Epithelial cell of proximal tubule (primary cell): ENCODE measurements around the gene SRCAP. TPM values are rescaled to one million over a fixed set of nuclear protein-coding genes. Genes with fewer than 3 reads are reported as not detected.
A peak's percentile ranks its signal among the peaks of the same experiment; 100 is the strongest.
"Not testable (repeated sequence)": the region's sequence is repeated elsewhere in the genome, so short reads cannot be mapped to it uniquely, and the experiment has no call there.

Experiments
- DNase-seq: peaks from one replicate; pipeline ENCODE4 v3.0.0-alpha.2; 2011; ENCODE audit warnings: low read depth
- H3K4me3 ChIP-seq: 2 replicates; pipeline ENCODE4 v1.5.1; 2011; ENCODE audit warnings: low read depth, mild to moderate bottlenecking, low read length
- total RNA-seq: library from RNA; depleted of rRNA; stranded (reverse); fragments of >200 nt; gene quantifications from 2 replicates; pipeline ENCODE4 v1.2.3, GENCODE V29; 2015
- TF ChIP-seq, protein P1 (sequence below): conservative IDR thresholded peaks from 2 replicates; pipeline ENCODE4 v1.5.1; 2012; ENCODE audit warnings: low read depth, mild to moderate bottlenecking, low read length

Gene SRCAP
- total RNA-seq, 1 donor from 2014 or later = 11.8 TPM

DNA sequence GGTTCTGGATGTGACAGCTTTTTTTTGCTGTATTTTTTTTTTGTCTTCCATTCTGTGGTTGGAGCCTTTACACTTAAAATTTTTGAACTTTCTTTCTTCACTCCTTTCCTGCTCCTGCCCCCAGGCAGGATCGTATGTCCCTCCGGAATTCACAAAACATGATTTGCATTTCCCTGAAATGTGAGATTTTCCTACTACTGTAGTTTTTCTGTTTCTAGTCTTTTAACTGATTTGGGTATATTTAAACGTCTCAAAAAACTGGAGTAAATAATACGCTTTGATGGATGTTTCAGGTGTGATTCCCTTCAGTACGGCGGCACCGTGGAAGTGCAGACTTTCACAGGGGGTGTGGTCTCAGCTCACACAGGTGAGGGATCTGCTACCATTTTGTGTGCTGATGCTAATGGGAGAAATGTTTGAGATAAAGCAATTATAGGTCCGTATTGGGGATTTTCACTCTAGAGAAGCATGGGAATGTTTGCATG, 686 bp downstream of the SRCAP start:
- DNase-seq = no peak
- TF ChIP-seq, protein P1, sequence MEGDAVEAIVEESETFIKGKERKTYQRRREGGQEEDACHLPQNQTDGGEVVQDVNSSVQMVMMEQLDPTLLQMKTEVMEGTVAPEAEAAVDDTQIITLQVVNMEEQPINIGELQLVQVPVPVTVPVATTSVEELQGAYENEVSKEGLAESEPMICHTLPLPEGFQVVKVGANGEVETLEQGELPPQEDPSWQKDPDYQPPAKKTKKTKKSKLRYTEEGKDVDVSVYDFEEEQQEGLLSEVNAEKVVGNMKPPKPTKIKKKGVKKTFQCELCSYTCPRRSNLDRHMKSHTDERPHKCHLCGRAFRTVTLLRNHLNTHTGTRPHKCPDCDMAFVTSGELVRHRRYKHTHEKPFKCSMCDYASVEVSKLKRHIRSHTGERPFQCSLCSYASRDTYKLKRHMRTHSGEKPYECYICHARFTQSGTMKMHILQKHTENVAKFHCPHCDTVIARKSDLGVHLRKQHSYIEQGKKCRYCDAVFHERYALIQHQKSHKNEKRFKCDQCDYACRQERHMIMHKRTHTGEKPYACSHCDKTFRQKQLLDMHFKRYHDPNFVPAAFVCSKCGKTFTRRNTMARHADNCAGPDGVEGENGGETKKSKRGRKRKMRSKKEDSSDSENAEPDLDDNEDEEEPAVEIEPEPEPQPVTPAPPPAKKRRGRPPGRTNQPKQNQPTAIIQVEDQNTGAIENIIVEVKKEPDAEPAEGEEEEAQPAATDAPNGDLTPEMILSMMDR = no peak
- peak overlapping the region; percentile 97 for H3K4me3 ChIP-seq

DNA sequence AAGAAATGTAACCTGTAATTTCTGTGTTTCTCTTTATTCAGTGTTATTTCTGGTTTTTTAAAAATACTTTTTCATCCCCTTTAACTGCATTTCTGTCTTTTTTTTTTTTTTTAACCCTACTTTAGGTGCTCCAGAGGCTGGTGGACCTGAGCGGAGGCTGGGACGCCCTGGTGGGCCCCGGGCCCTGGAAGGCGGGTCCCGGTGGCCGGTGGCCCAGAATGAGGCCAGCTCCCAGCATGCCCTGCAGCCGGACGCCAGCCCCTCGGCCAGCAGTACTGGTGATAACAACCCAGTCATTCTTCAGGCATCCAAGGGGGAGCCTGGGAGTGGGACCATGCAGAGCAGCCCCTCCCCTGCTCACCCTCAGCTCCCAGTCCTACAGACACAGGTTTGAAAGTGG, 1.5 kb downstream of the SRCAP start:
- TF ChIP-seq, protein P1 = no peak
- DNase-seq = no peak
- H3K4me3 ChIP-seq = no peak overlapping the region

DNA sequence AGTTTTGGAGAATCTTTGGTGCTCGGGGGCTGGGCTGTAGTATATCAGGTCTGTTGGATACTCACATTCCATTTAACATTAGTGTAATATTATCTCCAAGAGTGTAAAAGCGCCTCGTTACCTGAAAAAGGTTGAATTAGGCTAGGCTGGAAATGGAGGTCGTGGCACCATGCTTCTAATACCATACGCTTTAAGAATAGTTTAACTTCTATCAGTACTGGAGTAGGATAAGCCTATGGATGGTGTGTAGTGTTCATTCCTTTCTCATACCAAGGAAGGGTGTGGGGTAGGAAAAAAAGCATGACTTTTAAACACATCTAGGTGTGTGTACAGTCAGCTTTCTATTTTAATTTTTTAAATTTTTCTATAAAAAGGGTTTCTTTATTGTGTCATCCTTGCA, 2.0 kb downstream of the SRCAP start:
- no peak overlapping the region for H3K4me3 ChIP-seq
- TF ChIP-seq, protein P1 = no peak

DNA sequence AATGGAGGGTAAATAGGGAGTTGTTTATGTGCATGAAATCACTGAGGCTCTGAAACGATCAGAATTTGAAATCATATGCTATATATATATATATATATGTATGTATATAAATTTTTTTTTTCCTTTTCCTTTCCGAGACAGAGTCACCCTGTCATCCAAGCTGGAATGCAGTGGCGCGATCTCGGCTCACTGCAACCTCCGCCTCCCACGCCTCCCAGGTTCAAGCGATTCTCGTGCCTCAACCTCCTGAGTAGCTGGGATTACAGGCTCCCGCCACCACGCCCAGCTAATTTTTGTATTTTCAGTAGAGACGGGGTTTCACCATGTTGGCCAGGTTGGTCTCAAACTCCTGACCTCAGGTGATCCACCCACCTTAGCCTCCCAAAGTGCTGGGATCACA, 4.1 kb downstream of the SRCAP start:
- not testable (repeated sequence) for H3K4me3 ChIP-seq, DNase-seq

More for the DNA sequence above, 2.0 kb downstream of the SRCAP start:
- DNase-seq = no peak

DNA sequence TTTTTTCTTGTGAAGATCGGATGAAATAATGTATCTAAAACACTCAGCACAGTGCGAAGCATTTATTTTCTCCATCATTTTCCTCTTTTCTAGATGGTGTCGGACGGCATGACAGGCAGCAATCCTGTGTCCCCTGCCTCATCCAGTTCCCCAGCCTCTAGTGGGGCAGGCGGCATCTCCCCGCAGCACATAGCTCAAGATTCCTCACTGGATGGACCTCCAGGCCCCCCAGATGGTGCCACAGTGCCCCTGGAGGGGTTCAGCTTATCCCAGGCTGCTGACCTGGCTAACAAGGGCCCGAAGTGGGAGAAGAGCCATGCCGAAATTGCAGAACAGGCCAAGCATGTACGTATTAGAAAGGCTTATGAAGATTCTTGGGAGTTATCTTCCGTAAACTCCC, 5.0 kb downstream of the SRCAP start:
- TF ChIP-seq, protein P1 = no peak
- DNase-seq = no peak
- no peak overlapping the region for H3K4me3 ChIP-seq

DNA sequence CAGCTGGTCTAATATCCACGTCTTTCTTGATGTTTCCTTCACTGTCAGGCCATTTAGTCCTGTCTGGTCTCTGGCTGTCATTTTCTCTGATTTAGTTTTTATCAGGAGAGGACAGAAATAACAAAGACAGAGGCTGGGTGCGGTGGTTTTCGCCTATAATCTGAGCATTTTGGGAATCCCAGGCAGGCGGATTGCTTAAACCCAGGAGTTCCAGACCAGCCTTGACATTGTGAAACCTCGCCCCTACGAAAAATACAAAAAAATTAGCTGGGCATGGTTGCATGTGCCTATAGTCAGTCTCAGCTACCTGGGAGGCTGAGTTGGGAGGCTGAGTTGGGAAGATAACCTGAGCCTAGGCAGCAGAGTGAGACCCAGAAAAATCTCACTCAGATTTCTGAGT, 7.1 kb downstream of the SRCAP start:
- TF ChIP-seq, protein P1 = no peak
- no peak for DNase-seq
- no peak overlapping the region for H3K4me3 ChIP-seq

DNA sequence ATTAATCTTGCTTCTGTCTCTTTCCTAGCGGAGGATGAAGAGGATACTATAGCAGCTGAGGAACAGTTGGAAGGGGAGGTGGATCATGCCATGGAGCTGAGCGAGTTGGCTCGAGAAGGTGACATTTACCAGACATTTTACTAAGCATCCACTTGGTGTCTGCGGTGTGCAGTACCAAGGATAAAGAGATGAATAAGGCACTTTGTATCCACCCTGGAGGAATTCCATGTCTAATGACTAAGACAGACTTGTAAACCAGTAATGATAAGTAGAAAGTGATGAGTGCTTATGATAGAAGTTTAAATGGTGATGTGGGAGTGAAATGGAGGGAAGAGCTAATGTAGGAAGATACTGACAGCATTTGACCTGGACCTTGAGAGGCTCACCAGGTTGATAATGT, 12.0 kb downstream of the SRCAP start:
- TF ChIP-seq, protein P1 = no peak
- DNase-seq = no peak
- no peak overlapping the region for H3K4me3 ChIP-seq
